Amygdala (tissue), 56 donors: ENCODE results near the gene MMEL1.

Experiments used
- DNase-seq, 56 donors: peaks; one replicate each; lab custom pipeline; 2025; lab: John Stamatoyannopoulos, UW

The MMEL1 gene

GRCh38 chr1:2606881-2607621, 25.8 kb downstream of the MMEL1 start:
- no peak for DNase-seq

GRCh38 chr1:2606396-2606880, 26.4 kb downstream of the MMEL1 start:
- no peak for DNase-seq

GRCh38 chr1:2605509-2606395, 27.1 kb downstream of the MMEL1 start:
- no peak for DNase-seq

GRCh38 chr1:2604844-2605508, 27.8 kb downstream of the MMEL1 start:
- no peak for DNase-seq

GRCh38 chr1:2604156-2604843, 28.5 kb downstream of the MMEL1 start:
- no peak for DNase-seq

- no peak for DNase-seq
These were observed 29.2 kb downstream of the MMEL1 start for GRCh38 chr1:2603521-2604155.

- DNase-seq, result no peak
These were observed 29.8 kb downstream of the MMEL1 start for GRCh38 chr1:2602866-2603520.

- no peak for DNase-seq
These were observed 30.4 kb downstream of the MMEL1 start for GRCh38 chr1:2602311-2602835.

- no peak for DNase-seq
These were observed 31.0 kb downstream of the MMEL1 start for GRCh38 chr1:2601721-2602303.

GRCh38 chr1:2598329-2598931, 34.4 kb downstream of the MMEL1 start:
- DNase-seq, result no peak

GRCh38 chr1:2597441-2598328, 35.1 kb downstream of the MMEL1 start:
- DNase-seq, result no peak

GRCh38 chr1:2596530-2597333, 36.1 kb downstream of the MMEL1 start:
- DNase-seq, result no peak

GRCh38 chr1:2595812-2596529, 36.8 kb downstream of the MMEL1 start:
- DNase-seq, result no peak

- no peak for DNase-seq
These were observed 37.5 kb downstream of the MMEL1 start for GRCh38 chr1:2595261-2595811.

- no peak for DNase-seq
These were observed 38.1 kb downstream of the MMEL1 start for GRCh38 chr1:2594641-2595131.
